LNCaP clone FGC (cell line): ENCODE results near the gene MOB1B.
A peak's percentile ranks its signal among the peaks of the same experiment; 100 is the strongest.

ENCODE experiments used
- DNase-seq: peaks from one replicate; pipeline ENCODE4 v3.0.0-alpha.2; 2011; ENCODE audit warnings: low read depth
- H3K4me3 ChIP-seq: 2 replicates; pipeline ENCODE4 v1.5.1; 2011; ENCODE audit warnings: mild to moderate bottlenecking, low read depth, low read length, control low read depth
- TF ChIP-seq, protein P1 (sequence below): IDR thresholded peaks from 2 replicates; pipeline ENCODE4 v1.5.1; 2012; ENCODE audit warnings: mild to moderate bottlenecking; ENCODE audit not compliant: control insufficient read depth, insufficient read depth; ENCODE audit errors: extremely low read depth

MOB1B gene

DNA sequence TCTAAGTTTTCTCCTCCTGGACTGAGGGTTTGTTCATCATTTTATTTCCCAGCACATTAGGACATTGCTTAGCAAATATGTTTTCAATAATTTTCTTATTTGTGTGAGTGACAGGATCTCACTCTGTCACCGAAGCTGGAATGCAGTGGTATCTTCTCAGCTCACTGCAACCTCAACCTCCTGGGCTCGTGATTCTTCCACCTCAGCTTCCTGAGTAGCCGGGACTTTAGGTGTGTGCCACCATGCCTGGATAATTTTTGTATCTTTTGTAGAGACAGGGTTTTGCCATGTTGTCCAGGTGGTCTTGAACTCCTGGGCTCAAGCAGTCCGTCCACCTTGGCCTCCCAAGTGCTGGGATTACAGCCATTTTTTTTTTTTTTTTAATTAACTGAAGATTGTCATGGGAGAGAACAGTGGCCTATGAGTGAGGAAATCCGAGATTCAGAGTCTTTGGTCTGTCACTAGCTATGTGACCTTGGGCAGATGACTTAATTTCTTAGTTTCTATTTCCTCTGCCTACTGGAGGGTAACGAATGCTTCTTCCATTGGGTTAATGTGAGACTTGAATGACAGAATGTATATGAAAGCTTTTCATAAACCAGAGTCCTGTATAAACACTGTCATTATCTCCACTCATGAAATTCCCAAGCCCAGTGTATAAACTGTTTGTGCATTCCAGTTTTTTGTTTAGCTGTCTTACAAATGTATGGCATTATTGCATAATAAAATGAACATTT, 23.9 kb downstream of the MOB1B start:
- no peak for DNase-seq
- no peak overlapping the region for H3K4me3 ChIP-seq
- TF ChIP-seq, protein P1, sequence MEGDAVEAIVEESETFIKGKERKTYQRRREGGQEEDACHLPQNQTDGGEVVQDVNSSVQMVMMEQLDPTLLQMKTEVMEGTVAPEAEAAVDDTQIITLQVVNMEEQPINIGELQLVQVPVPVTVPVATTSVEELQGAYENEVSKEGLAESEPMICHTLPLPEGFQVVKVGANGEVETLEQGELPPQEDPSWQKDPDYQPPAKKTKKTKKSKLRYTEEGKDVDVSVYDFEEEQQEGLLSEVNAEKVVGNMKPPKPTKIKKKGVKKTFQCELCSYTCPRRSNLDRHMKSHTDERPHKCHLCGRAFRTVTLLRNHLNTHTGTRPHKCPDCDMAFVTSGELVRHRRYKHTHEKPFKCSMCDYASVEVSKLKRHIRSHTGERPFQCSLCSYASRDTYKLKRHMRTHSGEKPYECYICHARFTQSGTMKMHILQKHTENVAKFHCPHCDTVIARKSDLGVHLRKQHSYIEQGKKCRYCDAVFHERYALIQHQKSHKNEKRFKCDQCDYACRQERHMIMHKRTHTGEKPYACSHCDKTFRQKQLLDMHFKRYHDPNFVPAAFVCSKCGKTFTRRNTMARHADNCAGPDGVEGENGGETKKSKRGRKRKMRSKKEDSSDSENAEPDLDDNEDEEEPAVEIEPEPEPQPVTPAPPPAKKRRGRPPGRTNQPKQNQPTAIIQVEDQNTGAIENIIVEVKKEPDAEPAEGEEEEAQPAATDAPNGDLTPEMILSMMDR = no peak

DNA sequence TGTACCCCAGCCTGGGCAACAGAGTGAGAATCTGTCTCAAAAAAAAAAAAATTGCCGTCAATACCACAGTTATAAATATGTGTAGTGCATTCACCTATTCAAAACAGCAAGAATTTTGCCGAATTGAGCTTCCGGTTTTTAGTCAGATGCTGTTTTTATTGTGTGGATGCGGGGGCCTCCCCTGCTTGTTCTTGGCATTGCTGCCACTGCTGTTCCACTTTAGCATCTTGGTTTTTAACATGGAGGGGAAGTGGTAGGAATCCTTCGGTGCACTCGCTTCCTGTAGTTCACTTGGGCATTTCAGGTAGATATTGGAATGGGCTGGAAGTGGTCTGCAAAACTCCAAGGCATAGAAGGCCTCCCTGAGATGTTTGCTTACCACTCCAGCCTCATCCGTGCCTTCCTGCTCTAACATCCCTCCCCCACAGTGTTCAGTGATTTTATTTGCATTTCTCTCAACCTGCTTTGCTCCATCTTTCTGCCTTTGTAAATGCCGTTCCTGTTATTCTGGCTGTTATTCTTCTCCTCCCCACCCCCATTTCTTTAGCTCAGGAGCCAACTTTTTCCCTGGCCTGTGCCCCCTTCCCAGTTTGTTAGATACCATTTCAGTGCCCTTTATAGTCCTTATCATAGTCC, 25.5 kb downstream of the MOB1B start:
- TF ChIP-seq, protein P1 = no peak
- no peak overlapping the region for H3K4me3 ChIP-seq
- DNase-seq = no peak

DNA sequence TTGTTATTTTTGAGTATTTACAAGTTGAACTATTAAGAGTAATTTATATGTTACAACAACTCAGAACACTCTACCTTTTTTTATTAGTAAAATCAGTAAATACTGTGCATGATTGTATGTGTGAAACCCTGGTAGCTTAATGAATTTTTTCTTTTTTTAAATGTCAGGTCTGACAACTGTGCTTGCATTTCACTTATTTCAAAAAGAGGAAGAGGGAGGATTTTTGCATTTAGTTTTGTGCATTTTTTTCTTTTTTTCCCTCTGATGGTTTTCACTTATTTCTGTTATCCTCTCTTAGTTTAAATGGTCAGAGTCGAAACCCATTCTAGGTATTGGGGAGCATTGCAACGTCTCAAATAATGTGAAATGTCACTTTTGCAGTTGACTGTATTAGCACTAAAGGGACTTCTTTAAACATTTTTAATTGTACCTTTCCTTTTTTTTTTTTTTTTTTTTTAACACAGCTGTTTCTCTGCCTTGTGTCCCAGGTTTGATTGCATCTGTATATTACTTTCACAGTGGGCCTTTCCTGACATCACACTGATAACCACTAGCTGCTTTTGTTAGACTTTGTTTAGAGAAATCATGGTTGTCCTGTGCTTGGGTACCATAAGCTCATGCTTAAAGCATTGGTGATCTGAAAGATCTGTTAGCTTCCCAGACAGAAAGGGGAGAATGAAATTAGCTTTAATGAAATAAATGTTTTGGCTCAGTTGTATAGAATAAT, 28.5 kb downstream of the MOB1B start:
- TF ChIP-seq, protein P1 = no peak
- no peak overlapping the region for H3K4me3 ChIP-seq
- DNase-seq = peak; percentile 27

DNA sequence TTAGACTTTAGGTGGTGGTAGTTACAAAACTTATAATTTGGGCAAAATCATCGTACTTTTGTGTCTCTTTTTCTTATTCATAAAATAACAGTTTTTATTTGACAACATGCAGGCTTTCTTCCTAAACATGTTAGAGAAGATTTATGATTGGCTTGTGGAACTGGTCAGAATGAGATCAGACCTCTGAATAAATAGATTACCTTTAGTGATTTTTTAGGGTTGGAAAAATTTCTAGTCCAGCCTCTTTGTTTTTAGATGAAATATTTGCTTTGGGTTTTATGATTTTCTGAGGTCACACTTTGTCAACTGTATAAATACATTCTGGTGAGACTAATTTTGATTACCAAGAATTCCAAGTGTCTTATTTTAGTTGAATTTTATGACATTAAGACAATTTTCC, 29.2 kb downstream of the MOB1B start:
- H3K4me3 ChIP-seq = no peak overlapping the region
- peak; percentile 50 for DNase-seq
- TF ChIP-seq, protein P1 = no peak

DNA sequence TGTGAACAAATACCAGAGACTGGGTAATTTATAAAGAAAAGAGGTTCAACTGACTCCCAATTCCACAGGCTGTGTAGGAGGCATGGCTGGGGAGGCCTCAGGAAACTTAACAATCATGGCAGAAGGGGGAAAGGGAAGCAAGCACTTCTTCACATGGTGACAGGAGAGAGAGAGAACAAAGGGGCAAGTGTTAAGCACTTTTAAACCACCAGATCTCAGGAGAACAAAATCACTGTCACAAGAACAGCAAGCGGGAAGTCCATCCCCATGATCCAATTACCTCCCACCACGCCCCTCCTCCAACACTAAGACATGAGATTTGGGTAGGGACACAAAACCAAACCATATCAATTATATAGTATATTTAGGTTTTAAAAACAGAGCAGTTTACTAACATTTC, 30.8 kb downstream of the MOB1B start:
- TF ChIP-seq, protein P1 = no peak
- no peak for DNase-seq
- no peak overlapping the region for H3K4me3 ChIP-seq

DNA sequence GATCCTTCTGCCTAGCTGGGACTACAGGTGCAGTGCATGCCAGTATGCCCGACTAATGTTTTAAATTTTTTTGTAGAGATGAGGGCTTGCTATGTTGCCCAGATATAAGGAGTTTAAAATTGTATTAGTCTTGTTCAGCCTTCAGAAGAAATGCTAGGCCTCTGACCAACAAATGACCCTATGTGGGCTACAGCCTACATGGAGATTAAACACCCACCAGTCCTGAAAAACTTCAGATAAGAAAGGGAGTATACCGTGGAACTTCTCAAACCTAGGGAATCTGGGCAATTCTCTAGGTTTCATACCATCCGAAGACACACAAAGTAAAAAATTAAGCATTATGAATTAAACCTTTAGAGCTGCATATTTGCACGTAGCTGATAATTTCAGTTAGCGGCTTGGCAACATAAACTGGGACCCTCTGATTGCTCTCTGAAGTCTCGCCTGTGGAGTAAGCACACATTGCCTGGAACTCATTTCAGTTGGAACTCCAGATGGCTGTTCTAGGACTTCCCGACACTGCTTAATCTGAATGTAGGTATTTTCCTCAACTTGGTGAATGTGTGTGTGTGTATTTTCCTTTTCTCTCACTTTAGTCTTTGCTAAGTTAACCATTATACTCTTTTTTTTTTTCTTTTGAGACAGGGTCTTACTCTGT, 33.0 kb downstream of the MOB1B start:
- no peak overlapping the region for H3K4me3 ChIP-seq
- no peak for DNase-seq
- TF ChIP-seq, protein P1 = no peak
